MM.1S (cell line): ENCODE results near the gene AKR1C3.

ENCODE experiments used
- DNase-seq: peaks from one replicate; pipeline ENCODE4 v3.0.0-alpha.2; 2015
- H2AFZ ChIP-seq: fragments of 300-600 bp; sonication (generic); 2 replicates; pipeline ENCODE4 v1.6.0; 2016; ENCODE audit warnings: antibody characterized with exemption, low read length
- H3F3A ChIP-seq: fragments of 300-600 bp; sonication (generic); 2 replicates; pipeline ENCODE4 v1.6.1; 2016; ENCODE audit warnings: mild to moderate bottlenecking, antibody characterized with exemption, low read length, moderate library complexity, mixed read lengths; ENCODE audit not compliant: insufficient read depth
- H3K27ac ChIP-seq: fragments of 300-600 bp; sonication (generic); 2 replicates; pipeline ENCODE4 v1.5.1; 2016; ENCODE audit warnings: mild to moderate bottlenecking, low read length
- H3K27me3 ChIP-seq: fragments of 300-600 bp; sonication (generic); replicated peaks from 2 replicates; pipeline ENCODE4 v1.6.0; 2016; ENCODE audit warnings: low read length; ENCODE audit not compliant: insufficient read depth
- H3K36me3 ChIP-seq: fragments of 300-600 bp; sonication (generic); replicated peaks from 2 replicates; pipeline ENCODE4 v1.6.1; 2016; ENCODE audit warnings: mild to moderate bottlenecking, low read length, mixed read lengths; ENCODE audit not compliant: insufficient read depth
- H3K4me1 ChIP-seq: fragments of 300-600 bp; sonication (generic); 2 replicates; pipeline ENCODE4 v1.6.1; 2016; ENCODE audit warnings: low read length, mixed read lengths
- H3K4me2 ChIP-seq: fragments of 300-600 bp; sonication (generic); 2 replicates; pipeline ENCODE4 v1.6.0; 2016; ENCODE audit warnings: low read depth, low read length
- H3K4me3 ChIP-seq: fragments of 300-600 bp; sonication (generic); 2 replicates; pipeline ENCODE4 v1.5.1; 2016; ENCODE audit warnings: low read length, mixed read lengths
- H3K79me2 ChIP-seq: fragments of 300-600 bp; sonication (generic); 2 replicates; pipeline ENCODE4 v1.6.1; 2016; ENCODE audit warnings: mixed run types, low read length, mixed read lengths
- H3K9ac ChIP-seq: fragments of 300-600 bp; sonication (generic); 2 replicates; pipeline ENCODE4 v1.6.1; 2016; ENCODE audit warnings: low read length, mixed read lengths
- H3K9me2 ChIP-seq: fragments of 300-600 bp; sonication (generic); replicated peaks from 2 replicates; pipeline ENCODE4 v1.6.1; 2016; ENCODE audit warnings: mild to moderate bottlenecking, low read length, mixed read lengths; ENCODE audit not compliant: insufficient read depth
- H3K9me3 ChIP-seq: fragments of 300-600 bp; sonication (generic); replicated peaks from 2 replicates; pipeline ENCODE4 v1.6.1; 2016; ENCODE audit warnings: mild to moderate bottlenecking, low read length, mixed read lengths; ENCODE audit not compliant: insufficient read depth
- H4K20me1 ChIP-seq: fragments of 300-600 bp; sonication (generic); 2 replicates; pipeline ENCODE4 v1.6.1; 2016; ENCODE audit warnings: mild to moderate bottlenecking, low read length, moderate library complexity, mixed read lengths; ENCODE audit not compliant: insufficient read depth
- EZH2 ChIP-seq: fragments of 300-600 bp; sonication (generic); optimal IDR thresholded peaks from 2 replicates; pipeline ENCODE3; 2017; ENCODE audit warnings: low read depth, mild to moderate bottlenecking, antibody characterized with exemption, low read length, mixed read lengths
- EZH2phosphoT487 ChIP-seq: fragments of 300-600 bp; sonication (generic); IDR thresholded peaks from 2 replicates; pipeline ENCODE4 v1.6.1; 2018; ENCODE audit warnings: antibody characterized with exemption, low read length
- TF ChIP-seq, protein P1 (sequence below): fragments of 300-600 bp; sonication (generic); IDR thresholded peaks from 2 replicates; pipeline ENCODE4 v1.5.1; 2016; ENCODE audit warnings: antibody characterized with exemption, low read length, mixed read lengths

AKR1C3 gene

DNA sequence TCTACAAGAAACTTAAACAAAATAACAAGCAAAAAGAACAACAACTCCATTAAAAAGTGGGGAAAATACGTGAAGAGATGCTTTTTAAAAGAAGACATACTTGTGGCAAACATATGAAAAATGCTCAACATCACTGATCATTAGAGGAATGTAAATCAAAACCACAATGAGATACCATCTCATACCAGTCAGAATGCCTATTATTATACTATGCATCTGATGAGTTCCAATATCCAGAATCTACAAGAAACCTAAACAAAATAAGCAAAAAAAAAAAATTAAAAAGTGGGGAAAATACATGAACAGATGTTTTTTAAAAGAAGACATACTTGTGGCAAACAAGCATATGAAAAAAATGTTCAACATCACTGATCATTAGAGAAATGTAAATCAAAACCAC is 29.6 kb upstream of the AKR1C3 start:
- Histone ChIP-seq H3K79me2 (no peaks in the 10 kb centered on the region), H3K9me3 (no peaks in the 10 kb centered on the region), H3K27ac (no peak overlapping the region), H4K20me1 (no peaks in the 10 kb centered on the region), H3K4me3 (no peak overlapping the region), H2AFZ (no peak overlapping the region), H3K9ac (no peak overlapping the region), H3F3A (no peaks in the 10 kb centered on the region), H3K9me2 (no peaks in the 10 kb centered on the region), H3K27me3 (no peaks in the 10 kb centered on the region), H3K36me3 (no peaks in the 10 kb centered on the region), H3K4me2 (no peak overlapping the region), H3K4me1 (no peaks in the 10 kb centered on the region)
- DNase-seq: no peak
- TF ChIP-seq EZH2 (no peak), EZH2phosphoT487 (no peak)
- TF ChIP-seq, protein P1, sequence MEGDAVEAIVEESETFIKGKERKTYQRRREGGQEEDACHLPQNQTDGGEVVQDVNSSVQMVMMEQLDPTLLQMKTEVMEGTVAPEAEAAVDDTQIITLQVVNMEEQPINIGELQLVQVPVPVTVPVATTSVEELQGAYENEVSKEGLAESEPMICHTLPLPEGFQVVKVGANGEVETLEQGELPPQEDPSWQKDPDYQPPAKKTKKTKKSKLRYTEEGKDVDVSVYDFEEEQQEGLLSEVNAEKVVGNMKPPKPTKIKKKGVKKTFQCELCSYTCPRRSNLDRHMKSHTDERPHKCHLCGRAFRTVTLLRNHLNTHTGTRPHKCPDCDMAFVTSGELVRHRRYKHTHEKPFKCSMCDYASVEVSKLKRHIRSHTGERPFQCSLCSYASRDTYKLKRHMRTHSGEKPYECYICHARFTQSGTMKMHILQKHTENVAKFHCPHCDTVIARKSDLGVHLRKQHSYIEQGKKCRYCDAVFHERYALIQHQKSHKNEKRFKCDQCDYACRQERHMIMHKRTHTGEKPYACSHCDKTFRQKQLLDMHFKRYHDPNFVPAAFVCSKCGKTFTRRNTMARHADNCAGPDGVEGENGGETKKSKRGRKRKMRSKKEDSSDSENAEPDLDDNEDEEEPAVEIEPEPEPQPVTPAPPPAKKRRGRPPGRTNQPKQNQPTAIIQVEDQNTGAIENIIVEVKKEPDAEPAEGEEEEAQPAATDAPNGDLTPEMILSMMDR: no peak

DNA sequence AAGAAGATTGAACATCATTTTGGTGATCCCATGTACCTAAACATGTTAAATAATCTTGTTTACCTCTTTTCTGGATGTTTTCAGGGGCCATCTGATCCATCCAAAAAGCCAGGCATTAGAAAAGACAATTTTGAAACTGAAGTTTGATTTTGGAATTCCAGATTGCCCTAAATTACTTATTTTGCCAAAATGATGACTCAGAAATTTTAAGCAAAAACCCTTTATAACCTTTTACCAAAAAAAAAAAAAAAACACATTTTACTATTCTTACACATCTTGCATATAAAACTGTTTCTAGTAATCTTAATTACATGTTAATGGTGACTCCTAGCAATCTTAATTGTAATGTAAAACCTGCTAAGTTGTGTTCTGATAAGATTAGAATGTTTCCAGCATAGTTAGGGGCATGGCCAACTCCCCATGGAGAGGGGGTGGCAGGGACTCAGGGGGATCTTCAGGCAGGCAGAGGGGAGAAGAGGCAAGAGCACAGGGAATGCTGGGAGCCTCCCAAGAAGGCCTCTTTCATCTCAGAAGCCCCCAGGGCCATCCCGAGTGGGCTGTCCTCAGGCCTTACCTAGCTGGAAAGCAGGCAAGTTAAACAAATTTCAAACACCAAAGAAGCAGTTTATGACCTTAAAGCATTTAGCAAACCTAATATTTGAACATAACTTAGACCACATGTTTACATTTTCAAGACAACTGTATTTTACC is 25.8 kb upstream of the AKR1C3 start:
- H3K9me2 ChIP-seq: no peaks in the 10 kb centered on the region
- no peaks in the 10 kb centered on the region for H4K20me1 ChIP-seq
- H3K79me2 ChIP-seq: no peaks in the 10 kb centered on the region
- no peak overlapping the region for H3K4me2 ChIP-seq
- H3K9me3 ChIP-seq: no peaks in the 10 kb centered on the region
- no peak overlapping the region for H3K9ac ChIP-seq
- no peaks in the 10 kb centered on the region for H3K27me3 ChIP-seq
- no peak for DNase-seq
- no peak overlapping the region for H2AFZ ChIP-seq
- H3K27ac ChIP-seq: no peak overlapping the region
- H3K36me3 ChIP-seq: no peaks in the 10 kb centered on the region
- TF ChIP-seq EZH2phosphoT487 (no peak), EZH2 (no peak)
- TF ChIP-seq, protein P1: no peak
- no peaks in the 10 kb centered on the region for H3K4me1 ChIP-seq
- H3F3A ChIP-seq: no peaks in the 10 kb centered on the region
- no peak overlapping the region for H3K4me3 ChIP-seq

DNA sequence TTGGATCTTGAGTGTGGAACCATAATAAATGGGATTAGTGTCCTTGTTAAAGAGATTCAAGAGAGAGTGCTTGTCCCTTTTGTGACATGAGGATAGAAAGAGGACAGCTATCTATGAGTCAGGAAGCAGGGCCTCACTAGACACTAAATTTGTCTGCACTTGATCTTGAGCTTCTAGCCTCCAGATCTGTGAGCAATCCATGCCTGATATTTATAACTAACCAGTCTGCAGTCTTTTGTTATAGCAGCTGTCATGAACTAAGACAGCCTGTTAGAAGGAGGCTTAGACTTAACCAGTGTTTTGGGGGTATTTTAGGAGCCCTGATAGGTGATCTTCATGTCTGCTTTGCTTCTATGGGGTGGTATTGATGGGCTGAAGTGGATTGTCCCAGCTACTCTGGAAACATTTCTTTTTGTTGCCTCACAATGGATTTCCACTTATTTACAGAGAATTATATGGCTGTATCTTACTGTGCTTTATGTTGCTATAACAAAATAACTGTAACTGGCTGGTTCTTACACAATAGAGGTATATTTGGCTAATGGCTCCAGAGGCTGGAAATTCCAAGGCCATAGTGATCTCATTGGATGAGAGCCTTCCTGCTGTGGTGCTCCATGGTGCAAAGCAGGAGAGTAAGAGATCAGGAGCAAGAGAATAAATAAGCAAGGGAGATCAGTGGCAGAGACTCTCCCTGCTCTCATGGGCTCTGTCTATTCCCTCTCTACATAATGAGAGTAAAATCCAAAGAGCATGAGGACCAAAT is 23.4 kb upstream of the AKR1C3 start:
- H3K9ac ChIP-seq: no peak overlapping the region
- no peaks in the 10 kb centered on the region for H4K20me1 ChIP-seq
- H3K9me3 ChIP-seq: no peaks in the 10 kb centered on the region
- DNase-seq: no peak
- TF ChIP-seq, protein P1: no peak
- TF ChIP-seq EZH2phosphoT487 (no peak), EZH2 (no peak)
- no peak overlapping the region for H3K4me3 ChIP-seq
- no peak overlapping the region for H2AFZ ChIP-seq
- no peaks in the 10 kb centered on the region for H3K27me3 ChIP-seq
- H3K27ac ChIP-seq: no peak overlapping the region
- no peaks in the 10 kb centered on the region for H3K4me1 ChIP-seq
- no peak overlapping the region for H3K4me2 ChIP-seq
- no peaks in the 10 kb centered on the region for H3K36me3 ChIP-seq
- H3K79me2 ChIP-seq: no peaks in the 10 kb centered on the region
- H3K9me2 ChIP-seq: no peaks in the 10 kb centered on the region
- H3F3A ChIP-seq: no peaks in the 10 kb centered on the region
